ENCODE measurements around the gene CCT7. TPM values are rescaled to one million over a fixed set of nuclear protein-coding genes. Genes with fewer than 3 reads are reported as not detected.

The CCT7 gene
- total RNA-seq = 447 and 470 TPM in 2 replicates

GRCh38 chr2:73233932-73234832, at the start of gene CCT7:
CCT7 (plus strand) TSS chr2:73234308; CDS start chr2:73234379, 71 bp downstream.

GRCh38 chr2:73202156-73203054, 31.7 kb upstream of the CCT7 start, which contains the start of gene NOTO:
NOTO (plus strand) TSS chr2:73202574; CDS start chr2:73202667, 93 bp downstream.

DNA sequence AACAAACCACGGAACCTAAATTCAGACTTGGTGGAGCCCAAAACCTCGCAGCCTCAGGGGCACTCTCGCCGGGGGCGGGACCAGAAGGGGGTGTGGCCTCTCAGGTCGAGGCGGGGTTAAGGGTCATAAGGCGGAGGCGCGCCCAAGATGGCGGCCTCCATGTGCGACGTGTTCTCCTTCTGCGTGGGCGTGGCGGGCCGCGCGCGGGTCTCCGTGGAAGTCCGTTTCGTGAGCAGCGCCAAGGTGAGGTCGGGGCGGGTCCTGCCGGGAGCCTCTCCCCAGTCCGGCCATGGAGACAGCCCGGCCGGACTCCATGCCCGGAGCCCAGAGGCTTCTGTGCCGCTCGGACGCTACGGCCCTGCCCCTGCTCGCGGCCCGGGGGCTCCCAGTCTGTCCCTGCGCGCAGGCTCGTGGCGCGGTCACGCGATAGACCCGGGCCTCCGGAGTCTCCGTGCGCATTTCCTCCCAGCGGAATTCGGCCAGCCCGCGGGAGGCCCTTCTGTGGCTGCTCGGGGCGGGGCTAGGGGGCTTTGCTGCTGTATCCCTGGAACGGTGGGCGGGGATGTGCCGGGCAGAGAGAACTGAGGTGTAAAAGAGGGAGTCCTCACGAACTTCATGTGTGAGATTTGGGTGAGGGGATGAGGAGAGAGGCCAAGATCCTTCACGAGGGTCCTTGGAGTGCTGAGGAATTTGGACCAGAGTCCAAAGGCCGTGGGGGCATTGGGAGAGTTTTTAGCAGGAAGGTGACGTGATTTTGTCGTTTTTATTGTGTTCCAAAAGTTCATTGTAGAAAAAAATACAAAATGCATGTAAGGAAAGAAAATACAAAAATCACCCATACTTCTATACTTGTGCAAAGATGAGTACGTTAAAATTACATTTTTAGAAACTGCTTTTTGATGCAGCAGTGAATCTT, 19.7 kb upstream of the CCT7 start, which contains the start of gene SMYD5:
Gene SMYD5, plus strand, starts transcription at position 126 of the 916 bp plus-strand sequence. Its CDS starts 22 bp downstream, at position 148.

GRCh38 chr2:73233154-73233931, 765 bp upstream of the CCT7 start, which contains the start of gene PRADC1:
PRADC1 (minus strand) TSS chr2:73233239; CDS start chr2:73233160, 79 bp downstream.

GRCh38 chr2:73284296-73285158, 50.4 kb downstream of the CCT7 start, which contains the start of gene FBXO41:
FBXO41 (minus strand) TSS chr2:73284478; CDS start chr2:73269630, 14,848 bp downstream.

DNA sequence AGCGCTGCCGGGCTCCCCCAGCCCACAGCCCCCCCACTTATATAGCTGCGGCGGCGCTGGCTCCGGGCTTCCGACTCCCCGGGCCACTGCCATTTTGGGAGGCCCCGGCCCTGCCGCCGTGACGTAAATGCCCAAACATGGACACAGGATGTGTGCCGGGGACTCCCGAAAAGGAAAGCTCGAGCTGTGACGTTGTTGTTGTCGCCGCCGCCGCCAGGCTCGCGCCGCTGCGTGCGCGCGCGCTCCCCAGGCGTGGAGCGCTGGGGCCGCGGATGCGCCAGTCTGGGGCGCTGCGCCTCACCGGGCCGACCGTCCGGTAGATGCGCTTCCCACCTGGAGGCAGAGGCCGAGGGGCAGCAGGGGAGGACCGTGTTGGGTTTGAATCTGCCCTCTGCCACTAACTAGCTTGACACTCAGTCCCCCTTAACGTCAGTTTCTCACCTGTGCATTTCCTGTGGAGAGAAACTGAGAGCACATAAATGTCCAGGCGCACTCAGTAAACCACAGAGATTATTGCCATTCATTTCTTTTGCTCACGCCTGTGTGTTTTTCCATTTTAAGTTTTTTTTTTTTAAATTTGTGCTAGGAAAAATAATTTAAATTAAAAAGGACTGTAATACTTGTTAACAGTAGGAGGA, 59.5 kb downstream of the CCT7 start, which contains the start of gene EGR4:
Gene EGR4, minus strand, starts transcription at position 15 of the 638 bp plus-strand sequence. CDS start 231 bp downstream, outside the sequence.

Other genes starting within 250 kb of the CCT7 start
- 5.2 and 7.6 TPM in 2 replicates for gene SFXN5, start 162.6 kb upstream of the CCT7 start, total RNA-seq
- gene RAB11FIP5, start 121.4 kb upstream of the CCT7 start, total RNA-seq = 21.1 and 25.2 TPM in 2 replicates
- not detected in 2 replicates for gene NOTO, start 31.7 kb upstream of the CCT7 start, total RNA-seq
- gene SMYD5, start 20.1 kb upstream of the CCT7 start, total RNA-seq = 22.1 and 23.6 TPM in 2 replicates
- gene PRADC1, start 1.1 kb upstream of the CCT7 start, total RNA-seq = 29.8 and 31.5 TPM in 2 replicates
- 3.6 and 4.7 TPM in 2 replicates for gene FBXO41, start 50.2 kb downstream of the CCT7 start, total RNA-seq
- gene EGR4, start 59.2 kb downstream of the CCT7 start, total RNA-seq = not detected in 2 replicates
- 6.7 and 7.7 TPM in 2 replicates for gene ALMS1, start 151.5 kb downstream of the CCT7 start, total RNA-seq

Measured in airway epithelial cell (primary cell).